Measurements from ENCODE around the gene EDN2. TPM values are rescaled to one million over a fixed set of nuclear protein-coding genes. Genes with fewer than 3 reads are reported as not detected.
A peak's percentile ranks its signal among the peaks of the same experiment; 100 is the strongest.

The EDN2 gene
- total RNA-seq, 3 donors from 2014 or later: 2.3 to 3.8 TPM; not detected in 1

DNA sequence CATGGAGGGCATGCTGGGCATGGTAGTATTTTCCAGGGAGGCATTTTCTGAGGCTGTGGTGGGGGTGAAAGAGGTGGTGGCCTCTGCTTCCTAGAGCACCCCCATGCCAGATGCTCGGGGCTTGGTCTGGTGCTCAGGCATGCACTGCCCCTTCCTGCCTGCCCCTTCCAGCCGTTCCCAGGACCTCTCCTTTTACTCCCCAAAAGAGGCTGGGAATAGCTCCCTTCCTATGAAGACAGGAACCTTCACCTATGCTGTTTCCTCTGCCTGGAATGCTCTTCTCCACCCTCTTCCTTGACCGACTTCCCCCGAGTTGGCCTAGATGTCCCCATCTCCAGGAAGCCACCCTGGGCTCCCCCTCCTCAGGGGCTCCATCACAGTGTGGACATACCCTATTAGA, 9.1 kb downstream of the EDN2 start:
- no peaks in the 10 kb centered on the region for H3K36me3 ChIP-seq
- H3K27ac ChIP-seq: peak overlapping the region in 1 of 2 donors; percentile 78
- intact Hi-C loops (cut with DNase I; ENCODE audit: low total_unique reads): no loop called here
- H3K4me3 ChIP-seq: no peak overlapping the region
- TF ChIP-seq POLR2A (IDR thresholded peaks at IDR 0.05) (no peak), POLR2AphosphoS5 (IDR thresholded peaks at IDR 0.05) (no peak)
- TF ChIP-seq, protein P1, sequence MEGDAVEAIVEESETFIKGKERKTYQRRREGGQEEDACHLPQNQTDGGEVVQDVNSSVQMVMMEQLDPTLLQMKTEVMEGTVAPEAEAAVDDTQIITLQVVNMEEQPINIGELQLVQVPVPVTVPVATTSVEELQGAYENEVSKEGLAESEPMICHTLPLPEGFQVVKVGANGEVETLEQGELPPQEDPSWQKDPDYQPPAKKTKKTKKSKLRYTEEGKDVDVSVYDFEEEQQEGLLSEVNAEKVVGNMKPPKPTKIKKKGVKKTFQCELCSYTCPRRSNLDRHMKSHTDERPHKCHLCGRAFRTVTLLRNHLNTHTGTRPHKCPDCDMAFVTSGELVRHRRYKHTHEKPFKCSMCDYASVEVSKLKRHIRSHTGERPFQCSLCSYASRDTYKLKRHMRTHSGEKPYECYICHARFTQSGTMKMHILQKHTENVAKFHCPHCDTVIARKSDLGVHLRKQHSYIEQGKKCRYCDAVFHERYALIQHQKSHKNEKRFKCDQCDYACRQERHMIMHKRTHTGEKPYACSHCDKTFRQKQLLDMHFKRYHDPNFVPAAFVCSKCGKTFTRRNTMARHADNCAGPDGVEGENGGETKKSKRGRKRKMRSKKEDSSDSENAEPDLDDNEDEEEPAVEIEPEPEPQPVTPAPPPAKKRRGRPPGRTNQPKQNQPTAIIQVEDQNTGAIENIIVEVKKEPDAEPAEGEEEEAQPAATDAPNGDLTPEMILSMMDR (IDR thresholded peaks at IDR 0.05): no peak
- no peak for DNase-seq (ENCODE audit: low spot score in 2 of 2)
- H3K9me3 ChIP-seq: no peaks in the 10 kb centered on the region
- H3K4me1 ChIP-seq: peaks cover 0 to 38% of the 10 kb centered on the region in 2 donors
- H3K27me3 ChIP-seq: no peaks in the 10 kb centered on the region

DNA sequence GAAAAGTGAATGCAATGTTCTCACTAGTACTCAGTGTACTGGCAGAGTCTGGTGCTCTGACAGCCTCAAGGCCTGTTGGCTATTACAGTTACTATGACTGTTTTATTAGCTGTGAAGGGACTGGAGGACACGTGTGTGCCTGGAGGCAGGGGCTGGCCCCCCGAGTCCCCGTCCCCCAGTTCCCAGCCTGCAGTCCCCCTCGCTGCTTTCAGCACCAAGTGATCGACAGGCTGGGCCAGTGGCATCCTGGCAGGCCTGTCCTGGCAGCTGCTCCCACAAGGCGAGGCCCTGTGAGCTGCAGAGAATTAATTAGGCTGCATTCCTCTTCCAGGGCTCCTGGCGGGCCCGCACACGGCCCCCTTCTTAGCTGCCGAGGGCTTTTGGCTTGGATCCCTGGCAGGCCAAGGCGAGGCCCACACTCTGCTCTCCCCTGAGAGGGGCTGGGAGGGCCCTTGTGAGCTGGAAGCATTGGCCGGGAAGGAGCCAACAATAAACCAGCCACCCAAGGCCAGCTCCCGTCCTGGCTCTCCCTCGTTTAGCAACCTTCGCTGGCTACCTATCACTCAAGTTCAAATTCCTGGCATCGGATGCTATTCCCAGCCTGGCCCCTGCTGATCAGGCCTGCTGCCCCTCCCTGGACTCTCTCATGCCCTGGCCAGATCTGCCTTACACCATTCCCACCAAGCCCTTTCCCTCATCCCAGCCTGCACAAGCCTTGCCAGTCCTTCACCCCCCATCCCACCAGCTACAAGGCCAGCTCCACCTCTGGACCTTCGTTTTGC, 9.8 kb downstream of the EDN2 start:
- peak overlapping the region; percentile 65 to 78 for H3K27ac ChIP-seq
- no peaks in the 10 kb centered on the region for H3K27me3 ChIP-seq
- DNase-seq (ENCODE audit: low spot score in 2 of 2): no peak
- no peaks in the 10 kb centered on the region for H3K9me3 ChIP-seq
- intact Hi-C loops (cut with DNase I; ENCODE audit: low total_unique reads): no loop called here
- H3K36me3 ChIP-seq: no peaks in the 10 kb centered on the region
- TF ChIP-seq, protein P1 (IDR thresholded peaks at IDR 0.05): no peak
- no peak for TF ChIP-seq POLR2AphosphoS5 (IDR thresholded peaks at IDR 0.05)
- H3K4me1 ChIP-seq: peaks cover 0 to 38% of the 10 kb centered on the region in 2 donors
- H3K4me3 ChIP-seq: no peak overlapping the region

DNA sequence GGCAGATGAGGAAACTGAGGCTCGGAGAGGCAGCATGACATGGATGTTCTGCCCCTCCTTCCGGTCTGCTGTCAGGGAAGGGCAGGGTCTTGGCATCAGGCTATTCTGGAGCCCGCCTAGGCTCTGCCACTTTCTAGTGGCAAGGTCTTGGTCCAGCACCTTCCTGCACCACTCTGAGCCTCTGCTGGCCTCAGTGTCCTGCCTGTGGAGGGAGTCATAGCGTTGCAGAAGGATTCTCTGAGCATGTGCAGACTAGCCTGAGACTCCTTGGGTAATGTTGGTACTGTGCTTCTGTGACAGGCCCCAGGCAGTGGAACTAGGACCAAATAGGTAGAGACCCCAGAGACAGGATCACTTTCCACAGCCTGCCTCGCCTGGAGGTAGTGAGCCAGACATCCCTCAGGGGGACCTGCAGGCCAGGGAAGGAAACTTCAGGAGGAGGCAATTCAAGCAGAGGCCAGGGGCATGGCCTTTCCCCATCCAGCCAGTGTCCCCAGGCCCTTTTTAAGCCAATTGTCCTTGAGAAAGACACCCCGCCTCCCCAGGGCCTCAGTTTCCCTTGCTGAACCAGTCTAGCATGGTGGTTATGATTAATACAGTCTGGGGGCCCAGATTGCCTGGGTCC, 10.6 kb downstream of the EDN2 start:
- H3K4me1 ChIP-seq: peaks cover 0 to 32% of the 10 kb centered on the region in 2 donors
- intact Hi-C loops (cut with DNase I; ENCODE audit: low total_unique reads): no loop called here
- H3K27ac ChIP-seq: peak overlapping the region in 1 of 2 donors; percentile 78
- H3K27me3 ChIP-seq: no peaks in the 10 kb centered on the region
- TF ChIP-seq POLR2AphosphoS5 (IDR thresholded peaks at IDR 0.05): no peak
- TF ChIP-seq, protein P1 (IDR thresholded peaks at IDR 0.05): no peak
- TF ChIP-seq POLR2A (IDR thresholded peaks at IDR 0.05): no peak
- no peaks in the 10 kb centered on the region for H3K9me3 ChIP-seq
- H3K4me3 ChIP-seq: no peak overlapping the region
- no peaks in the 10 kb centered on the region for H3K36me3 ChIP-seq
- DNase-seq (ENCODE audit: low spot score in 2 of 2): no peak

DNA sequence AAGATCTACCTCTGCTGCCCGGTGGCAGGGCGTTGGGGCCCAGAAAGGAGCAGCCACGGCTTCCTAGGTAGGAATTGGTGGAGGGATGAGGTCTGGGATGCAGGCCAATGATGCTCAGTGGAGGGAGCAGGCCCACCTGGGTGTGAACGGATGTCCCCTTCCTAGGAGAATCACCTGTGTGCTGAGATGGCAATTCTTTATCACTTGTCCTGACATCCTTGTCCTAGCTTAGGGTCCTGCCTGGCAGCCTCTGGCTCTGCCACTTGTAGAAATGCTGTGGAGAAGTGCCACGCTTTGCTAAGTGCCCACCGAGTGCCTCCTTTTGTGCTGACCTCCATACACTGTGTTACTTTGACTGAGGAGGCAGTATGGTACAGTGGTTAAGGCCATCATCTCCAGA, 12.8 kb downstream of the EDN2 start:
- intact Hi-C loops (cut with DNase I; ENCODE audit: low total_unique reads): no loop called here

More for the DNA sequence above, 12.8 kb downstream of the EDN2 start:
- Histone ChIP-seq H3K27me3 (no peaks in the 10 kb centered on the region), H3K27ac (no peak overlapping the region), H3K4me3 (no peak overlapping the region), H3K9me3 (no peaks in the 10 kb centered on the region), H3K36me3 (no peaks in the 10 kb centered on the region), H3K4me1 (peaks cover 0 to 29% of the 10 kb centered on the region in 2 donors)
- no peak for DNase-seq (ENCODE audit: low spot score in 2 of 2)
- TF ChIP-seq, protein P1 (IDR thresholded peaks at IDR 0.05): no peak
- no peak for TF ChIP-seq POLR2AphosphoS5 (IDR thresholded peaks at IDR 0.05)
- no peak for TF ChIP-seq POLR2A (IDR thresholded peaks at IDR 0.05)

All from breast epithelium (tissue), 4 donors.